GM21529 (cell line): ENCODE data around the gene C1orf174.
"Not testable (repeated sequence)": the region's sequence is repeated elsewhere in the genome, so short reads cannot be mapped to it uniquely, and the experiment has no call there.

Experiments
- ATAC-seq: cut with Tn5 transposase; IDR thresholded peaks from one replicate; pipeline ENCODE4 v1.9.1; 2021; ENCODE audit not compliant: unreplicated experiment

The C1orf174 gene

DNA sequence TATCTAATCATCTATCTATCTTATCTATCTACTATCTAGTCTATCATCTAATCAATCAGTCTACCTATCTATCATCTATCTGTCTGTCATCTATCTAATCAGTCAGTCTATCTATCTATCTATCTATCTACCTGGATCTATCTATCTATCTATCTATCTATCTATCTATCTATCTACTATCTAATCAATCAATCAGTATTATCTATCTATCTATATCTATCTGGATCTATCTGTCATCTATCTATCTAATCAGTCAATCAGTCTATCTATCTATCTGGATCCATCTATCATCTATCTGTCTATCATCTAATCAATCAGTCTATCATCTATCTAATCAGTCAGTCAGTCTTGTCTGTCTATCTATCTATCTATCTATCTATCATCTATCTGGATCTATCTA lies 26.9 kb upstream of the C1orf174 start:
- no peak for ATAC-seq

DNA sequence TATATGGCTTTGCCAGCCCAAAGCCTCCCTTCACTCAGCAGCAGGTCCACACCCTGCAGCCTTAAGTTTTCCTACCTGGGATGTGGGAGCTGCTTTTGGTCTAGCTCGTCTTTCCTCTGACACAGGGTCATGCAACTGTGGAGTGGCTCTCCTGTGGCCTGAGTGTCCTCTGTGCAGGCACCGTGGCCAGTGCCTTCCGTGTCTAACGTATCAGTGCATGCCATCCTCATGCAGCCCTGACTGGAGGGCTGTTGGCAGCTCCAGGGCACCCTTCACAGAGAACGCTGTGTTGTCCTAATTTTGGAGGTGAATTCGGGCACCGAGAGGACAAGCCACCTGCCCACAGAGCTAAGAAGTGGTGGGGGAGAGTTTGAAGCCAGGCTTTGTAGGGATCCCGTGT lies 25.7 kb upstream of the C1orf174 start:
- no peak for ATAC-seq

DNA sequence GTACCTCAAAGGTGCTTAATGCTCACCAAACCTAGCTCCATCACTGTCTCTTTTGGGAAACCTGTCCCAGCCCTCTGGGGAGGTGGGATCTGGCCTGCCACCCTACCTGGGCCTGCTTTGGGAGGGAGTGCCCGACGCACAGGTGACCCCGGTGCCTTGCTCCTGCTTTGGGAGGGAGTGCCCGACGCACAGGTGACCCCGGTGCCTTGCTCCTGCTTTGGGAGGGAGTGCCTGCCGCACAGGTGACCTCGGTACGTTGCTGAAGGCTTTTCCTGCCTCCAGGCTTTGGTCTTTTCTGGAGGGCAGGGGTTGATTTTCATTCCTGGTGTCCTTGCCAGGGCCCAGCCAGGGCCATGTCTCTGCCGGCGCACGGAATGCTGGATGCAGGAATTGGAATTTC lies 25.2 kb upstream of the C1orf174 start:
- ATAC-seq, result no peak

DNA sequence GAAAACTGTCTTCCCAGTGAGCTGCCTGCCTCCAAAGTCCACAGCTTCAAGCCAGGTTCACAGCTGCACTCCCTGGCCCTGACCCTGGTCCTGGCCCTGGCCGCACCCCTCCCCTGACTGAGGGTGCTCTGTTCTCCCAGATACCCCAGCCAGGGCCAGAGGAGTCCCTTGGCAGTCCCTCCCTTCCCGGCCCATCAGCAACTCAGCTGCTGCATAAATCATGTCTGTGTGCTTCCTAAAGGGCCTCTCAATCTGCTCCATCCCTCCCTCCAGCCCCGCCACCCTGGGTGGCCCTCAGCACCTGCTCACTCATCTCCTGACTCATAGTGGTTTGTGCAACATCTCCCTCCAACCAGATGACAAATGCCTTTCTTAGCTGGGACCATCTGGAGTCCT lies 24.8 kb upstream of the C1orf174 start:
- no peak for ATAC-seq

DNA sequence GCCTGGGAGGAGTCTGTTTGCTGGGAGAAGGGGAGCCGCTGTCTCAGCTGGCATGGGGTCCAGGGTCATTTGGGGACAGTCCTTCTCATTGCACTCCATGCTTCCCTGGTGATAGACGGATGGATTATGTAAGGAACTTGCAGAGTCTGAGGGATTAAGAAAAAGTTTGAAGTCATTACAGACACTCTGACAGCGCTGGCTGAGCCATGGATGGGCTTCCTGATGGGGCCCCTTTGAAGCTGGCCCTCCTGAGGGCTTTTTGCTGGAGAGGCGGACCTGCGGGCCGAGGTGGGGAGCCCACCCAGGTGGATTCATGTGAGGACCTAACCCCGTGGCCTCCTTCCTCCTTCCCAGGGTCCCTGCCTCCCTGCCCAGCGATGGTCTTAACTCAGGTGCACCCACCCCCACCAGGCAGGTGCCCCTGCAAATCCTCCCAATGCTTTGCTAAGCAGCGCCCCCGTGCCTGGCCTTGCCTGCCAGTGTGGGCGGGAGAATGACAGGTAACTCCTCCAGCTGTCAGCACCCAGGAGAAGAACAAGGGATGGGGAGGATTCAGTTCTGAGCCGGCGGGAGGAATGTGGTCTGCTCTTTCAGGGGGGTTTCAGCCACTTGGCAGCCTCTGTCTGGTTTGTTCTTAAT lies 24.2 kb upstream of the C1orf174 start:
- ATAC-seq, result no peak

DNA sequence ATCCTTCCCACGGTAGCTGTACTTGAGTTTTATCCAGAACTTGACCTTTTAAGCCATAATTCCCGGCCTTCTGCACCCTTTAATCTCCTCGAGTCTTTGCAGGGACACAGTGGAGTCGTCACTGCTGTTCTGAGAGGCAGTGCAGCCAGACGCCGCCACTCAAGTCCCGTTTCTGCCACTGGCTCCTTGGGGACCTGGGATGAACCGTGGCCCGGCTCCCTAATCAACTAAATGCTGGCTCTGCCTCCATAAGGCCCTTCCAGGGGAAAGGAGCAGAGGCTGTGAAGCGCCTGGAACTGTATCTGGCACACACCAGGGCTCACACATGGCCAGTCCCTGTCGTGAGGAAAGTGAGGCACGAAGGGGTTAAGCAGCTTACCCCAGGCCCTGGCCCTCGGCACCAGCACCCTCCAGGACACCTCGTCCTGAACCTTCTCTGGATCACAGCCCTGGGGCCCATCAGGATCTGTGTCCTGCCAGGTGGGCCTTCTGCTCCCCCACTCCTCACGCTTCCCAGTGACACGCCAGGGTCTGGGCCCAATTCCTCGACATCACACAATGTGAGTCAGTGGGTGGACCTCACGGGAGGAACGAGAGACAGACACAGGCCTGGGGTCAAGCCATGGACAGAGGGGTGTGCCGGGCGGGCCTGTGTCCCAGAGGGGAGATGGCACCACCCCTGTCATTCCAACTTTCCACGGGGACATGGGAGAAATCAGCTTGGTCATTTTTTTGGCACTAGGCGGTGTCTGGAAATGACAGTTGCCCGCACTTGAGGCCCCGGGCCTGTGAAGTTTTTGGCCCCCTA lies 23.5 kb upstream of the C1orf174 start:
- ATAC-seq, result no peak

DNA sequence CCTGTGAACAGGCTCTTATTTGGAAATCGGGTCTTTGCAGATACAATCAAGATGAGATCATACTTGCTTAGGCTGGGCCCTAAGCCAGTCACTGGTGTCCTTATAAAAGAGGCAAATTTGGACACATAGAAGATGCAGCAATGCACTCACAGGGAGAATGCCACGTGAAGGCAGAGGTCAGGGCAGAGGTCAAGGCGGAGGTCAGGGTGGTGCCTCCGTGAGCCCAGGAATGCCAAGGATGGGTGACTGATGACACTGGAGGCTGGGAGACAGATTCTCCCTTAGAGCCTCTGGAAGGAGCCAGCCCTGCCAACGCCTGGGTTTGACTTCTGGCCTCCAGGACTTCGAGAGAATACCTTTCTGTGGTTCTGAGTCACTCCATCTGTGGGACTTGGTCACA lies 22.8 kb upstream of the C1orf174 start:
- ATAC-seq, result no peak

DNA sequence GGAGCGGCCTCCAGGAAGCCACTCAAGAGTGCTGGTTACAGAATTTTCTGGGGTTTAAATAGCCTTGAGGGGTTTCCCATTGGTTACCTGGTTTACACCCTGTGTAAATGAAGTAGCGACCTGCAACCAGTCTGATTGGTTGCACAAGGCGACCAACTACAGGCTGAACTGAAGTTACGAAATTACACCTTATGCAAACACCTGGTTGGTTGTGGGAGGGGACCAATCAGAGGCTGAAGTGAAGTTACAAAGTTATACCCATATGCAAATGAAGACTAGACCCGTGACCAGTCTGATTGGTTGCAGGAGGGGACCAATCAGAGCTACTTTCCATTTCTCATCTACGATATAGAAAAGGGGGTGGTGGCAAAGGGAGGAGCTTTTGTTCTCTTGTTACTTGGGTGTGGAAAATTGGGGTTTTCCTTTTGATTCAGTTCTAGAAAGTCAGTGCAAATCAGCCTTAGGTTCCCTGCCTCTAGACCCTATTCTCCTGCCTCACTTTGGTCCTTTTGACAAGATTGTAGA lies 22.2 kb upstream of the C1orf174 start:
- no peak for ATAC-seq

DNA sequence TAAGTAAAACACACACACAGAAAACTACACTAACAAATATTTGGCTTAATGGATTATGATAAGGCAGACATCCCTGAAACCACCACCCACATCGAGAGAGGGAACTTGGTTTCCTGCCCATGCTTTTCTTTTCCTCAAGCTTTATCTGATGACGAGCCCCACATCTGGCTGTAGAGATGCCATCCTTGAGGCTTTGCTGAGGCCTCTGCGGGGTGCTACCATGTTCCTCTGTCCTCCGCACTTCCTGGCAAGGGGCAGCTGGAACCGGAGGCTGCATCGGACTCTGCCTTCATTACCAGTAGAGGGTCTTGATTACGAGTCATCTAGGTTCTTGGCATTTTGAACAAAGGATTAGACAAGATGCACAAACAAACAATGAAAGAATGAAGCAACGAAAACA lies 21.7 kb upstream of the C1orf174 start:
- ATAC-seq, result no peak

DNA sequence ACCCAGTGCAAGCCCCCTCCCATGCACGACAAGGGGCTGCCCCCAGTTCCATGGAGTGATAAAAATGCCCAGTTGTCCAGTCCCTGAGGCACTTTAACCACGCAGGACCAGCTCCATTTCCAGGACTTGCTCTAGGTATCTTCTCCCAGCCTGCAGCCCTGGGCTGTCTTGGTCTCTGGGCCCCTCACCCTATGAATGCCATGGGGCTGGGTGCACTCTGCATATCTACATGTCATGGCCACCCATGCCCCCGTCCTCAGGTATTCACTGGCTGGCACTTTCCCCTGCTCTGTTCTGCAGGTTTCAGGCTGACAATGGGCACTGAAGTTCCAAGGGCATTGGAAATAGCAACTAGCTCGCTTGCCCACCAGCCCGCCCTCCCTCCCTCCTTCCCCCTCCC lies 19.6 kb upstream of the C1orf174 start:
- ATAC-seq, result no peak

DNA sequence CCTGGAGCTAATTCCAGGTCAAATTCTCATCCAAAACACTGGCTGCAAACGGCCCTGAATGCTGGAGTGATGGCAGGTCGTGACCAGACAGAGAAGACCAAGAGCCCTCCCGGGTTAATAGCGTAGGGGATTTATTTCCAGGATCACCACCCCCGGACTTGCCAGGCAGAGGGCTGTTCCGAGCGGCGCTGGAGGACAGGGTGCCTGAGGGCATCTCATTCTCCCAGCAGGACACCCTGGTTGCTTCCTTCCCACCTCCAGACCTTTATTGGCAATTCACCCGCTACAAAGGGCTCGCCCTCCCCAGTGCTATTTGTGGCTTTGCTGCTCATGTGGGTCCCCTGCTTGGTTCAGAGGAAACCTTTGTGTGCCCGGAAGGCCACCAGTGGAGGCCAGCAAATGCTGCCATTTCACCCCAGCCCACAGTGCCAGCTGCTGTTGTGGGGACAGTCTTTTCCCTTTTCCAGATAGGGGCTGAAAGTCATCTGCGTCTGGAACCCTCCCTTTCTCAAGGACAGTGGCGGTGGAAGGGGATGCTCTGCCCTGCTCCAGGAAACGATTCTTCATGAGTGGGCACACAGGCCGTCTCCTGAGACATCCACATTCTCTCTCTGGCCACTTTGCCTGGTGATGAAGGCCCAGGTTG lies 19.0 kb upstream of the C1orf174 start:
- ATAC-seq, result no peak

DNA sequence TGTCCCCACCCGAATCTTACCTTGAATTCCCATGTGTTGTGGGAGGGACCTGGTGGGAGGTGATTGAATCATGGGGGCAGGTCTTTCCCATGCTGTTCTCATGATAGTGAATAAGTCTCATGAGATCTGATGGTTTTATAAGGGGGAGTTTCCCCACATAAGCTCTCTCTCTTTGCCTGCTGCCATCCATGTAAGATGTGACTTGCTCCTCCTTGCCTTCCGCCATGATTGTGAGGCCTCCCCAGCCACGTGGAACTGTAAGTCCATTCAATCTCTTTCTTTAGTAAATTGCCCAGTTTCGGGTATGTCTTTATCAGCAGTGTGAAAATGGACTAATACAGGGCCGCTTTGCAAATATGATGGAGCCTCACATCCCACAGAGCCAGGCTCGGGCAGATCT lies 18.3 kb upstream of the C1orf174 start:
- ATAC-seq, result not testable (repeated sequence)

DNA sequence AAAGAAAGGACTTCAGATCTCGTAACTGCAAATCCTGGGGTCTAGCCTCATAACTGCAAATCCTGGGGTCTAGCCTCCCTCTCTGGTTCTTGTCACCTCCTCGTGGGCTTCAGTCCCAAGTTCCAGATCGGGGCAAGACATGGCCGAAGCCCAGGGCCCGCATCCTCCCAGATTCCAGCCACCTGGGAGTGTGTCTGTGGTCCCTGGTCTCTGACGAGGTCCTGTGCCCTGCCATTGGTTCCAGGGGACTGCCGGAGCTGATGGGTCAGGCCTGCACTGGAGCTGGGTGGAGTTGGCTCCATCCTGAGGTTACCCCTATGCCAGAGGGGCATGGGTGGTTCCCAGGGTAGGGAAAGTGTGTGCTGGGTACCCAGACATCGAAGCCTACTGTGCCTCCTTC lies 17.7 kb upstream of the C1orf174 start:
- no peak for ATAC-seq

DNA sequence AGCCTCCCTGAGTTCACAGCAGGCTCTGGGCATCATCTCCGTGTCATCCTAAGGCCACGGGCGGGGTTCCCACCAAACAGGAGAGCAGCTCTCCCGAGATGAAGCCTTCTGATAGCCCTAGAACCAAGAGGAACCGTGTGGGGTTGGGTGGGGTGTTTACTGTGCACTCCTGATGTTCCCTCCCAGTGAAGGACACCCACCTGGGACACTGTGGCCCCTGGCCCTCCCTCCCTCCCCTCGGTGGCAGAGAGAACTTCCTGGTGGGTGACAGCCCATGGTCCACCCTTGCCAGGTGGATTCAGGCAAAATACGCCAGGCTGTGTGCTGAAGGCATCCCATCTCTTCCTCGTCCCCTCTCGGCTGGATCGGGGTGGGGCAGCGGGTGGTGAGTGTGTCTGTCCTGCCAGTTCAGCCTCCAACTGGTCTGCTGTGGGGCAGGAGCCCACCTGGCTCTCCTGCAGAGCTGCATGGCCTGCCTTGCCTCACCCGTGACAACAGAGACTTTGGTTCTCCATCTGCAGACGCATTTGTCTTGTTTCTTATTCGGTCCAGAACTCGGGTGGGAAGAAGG lies 15.6 kb upstream of the C1orf174 start:
- ATAC-seq, result no peak

DNA sequence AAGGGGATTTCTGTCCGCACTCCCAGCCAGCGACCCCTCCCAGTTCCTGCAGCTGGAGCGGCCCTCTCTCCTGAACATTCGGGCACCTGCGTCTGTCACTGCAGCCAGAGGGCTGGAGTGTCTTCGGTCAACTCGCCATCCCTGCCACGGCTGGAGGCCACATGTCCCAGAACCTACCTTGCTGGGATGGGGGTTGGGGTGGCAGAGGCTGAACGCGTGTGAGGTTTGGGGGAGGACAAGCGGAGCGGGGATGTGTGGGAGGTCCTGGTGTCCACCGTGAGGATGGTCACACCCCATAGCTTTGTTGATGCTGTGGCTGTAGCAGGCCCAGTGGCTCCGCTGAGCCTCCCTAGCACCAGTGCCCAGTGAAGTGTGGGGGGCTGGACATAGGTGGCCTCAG lies 14.8 kb upstream of the C1orf174 start:
- no peak for ATAC-seq

DNA sequence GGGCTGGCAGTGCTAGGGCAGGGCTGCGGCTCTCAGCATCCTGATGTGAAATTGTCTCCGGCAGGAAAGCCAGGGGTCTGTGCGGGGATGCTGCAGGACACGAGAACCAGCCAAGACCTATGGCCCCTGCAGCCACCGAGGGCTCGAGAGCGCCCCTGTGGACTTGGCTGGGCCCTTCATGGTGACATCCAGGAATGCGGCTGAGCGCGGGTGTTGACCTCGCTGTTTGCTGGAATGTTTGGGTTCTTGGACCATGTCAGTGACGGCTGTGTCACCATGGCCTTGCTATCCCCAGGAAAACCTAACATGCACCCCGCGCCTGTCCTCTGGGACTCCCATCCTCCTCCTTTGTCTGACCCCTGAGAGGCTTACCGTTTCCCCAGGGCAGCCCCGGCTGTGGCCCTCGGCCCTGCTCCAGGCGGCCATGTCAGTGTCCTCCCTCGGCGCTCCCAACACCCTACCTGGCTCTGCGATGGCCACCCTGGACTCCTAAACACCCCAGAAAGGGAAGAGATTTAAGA lies 14.3 kb upstream of the C1orf174 start:
- ATAC-seq, result no peak

DNA sequence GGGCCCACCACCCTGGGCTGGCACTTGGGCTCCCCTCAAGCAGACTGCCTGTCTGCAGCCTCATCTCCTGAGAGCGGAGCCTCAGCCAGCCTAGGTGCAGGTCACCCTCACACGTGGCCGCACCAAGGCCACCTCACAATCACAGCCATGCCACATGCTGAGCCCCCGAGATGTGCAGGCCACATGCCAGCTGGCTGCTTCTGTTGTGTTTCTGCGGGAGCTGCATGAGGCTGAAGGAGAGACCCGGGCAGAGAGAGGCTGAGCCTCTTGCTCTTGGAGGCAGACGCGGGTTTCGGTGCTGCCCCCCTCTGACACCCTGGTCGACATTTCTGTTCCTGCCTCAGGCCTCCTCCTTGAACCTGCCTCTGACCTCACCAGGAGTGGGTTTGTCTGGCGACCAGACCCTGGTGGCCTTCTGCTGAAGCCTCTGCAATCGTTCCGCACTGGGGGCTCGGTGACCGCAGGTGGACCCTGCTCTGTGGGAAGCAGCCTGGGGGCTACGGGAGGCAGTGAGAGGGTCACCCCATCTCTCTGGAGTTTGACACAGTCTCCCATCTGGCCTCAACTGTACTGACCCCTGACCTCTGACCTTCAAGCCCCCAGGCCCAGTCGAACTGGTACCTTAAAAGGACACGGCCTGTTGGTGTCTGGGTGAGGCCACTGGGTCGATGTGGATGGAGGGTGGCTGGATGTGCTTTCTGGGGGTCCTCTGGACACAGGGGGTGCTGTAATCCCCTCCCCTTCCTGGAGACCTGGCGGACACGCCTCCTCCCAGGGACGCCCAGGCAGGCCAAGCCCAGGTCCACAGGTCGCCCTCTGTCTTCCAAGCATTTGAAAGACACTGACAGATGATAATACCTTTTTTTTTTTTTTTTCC lies 13.0 kb upstream of the C1orf174 start:
- ATAC-seq, result no peak

DNA sequence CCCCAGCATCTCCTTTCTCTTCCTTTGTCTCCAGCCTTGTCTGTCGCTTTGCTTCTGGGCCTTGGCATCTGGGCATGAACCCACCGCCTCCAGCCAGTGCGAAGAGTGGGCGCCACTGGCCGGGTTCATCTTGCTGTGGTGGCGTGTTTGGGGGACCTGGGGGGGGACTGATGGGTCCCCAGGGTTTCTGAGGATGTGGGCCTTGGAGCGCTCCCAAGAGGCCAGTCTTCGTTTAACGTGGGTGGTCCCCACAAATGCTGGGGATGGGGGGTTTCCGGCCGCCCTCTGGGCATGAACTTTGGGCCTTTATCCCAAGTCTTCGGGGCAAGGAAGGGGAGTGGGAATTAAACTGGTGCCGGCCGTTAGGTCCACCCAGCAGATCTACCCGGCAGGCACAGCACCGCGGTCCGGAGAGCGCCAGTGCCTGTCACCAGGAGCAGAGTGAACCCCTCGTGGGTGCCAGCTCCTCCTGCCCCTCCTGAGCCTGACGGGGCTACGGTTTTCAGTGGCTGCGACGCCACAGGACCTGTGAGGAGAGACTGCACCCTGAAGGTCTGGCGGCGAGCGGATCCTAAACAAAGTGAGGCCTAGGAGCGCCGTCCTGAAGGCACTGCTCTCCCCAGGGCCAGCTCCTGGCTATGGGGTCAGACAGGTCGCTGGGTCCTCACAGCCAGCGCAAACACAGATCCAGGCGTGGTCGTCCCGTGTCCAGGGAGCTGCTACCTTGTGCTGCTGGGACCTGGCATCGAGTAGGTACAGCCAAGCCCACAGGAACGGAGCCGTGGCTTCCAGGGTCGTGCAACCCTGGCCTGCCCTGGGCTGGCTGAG lies 12.1 kb upstream of the C1orf174 start:
- no peak for ATAC-seq
